Panc1 (cell line): ENCODE results near the gene BACH2.

Experiments used
- CTCF ChIP-seq: fragments of 450-650 bp; IDR thresholded peaks from 2 replicates; pipeline ENCODE4 v1.5.1; 2017; ENCODE audit warnings: mild to moderate bottlenecking
- SIN3A ChIP-seq: IDR thresholded peaks from 2 replicates; pipeline ENCODE4 v1.6.1; 2012; ENCODE audit warnings: low read depth, mild to moderate bottlenecking, low read length, moderate library complexity, borderline replicate concordance; ENCODE audit not compliant: insufficient read depth
- TCF7L2 ChIP-seq: IDR thresholded peaks from 2 replicates; pipeline ENCODE4 v1.6.1; 2011; ENCODE audit warnings: mild to moderate bottlenecking, low read depth, low read length, inconsistent platforms

- no peak; the same call in 1 of the 2 replicates for TF ChIP-seq CTCF
- TF ChIP-seq SIN3A: no peak
- TF ChIP-seq TCF7L2: no peak
Measured at GRCh38 chr6:90298459-90299053, 1.9 kb upstream of the BACH2 start.
